IMR-90 (cell line): ENCODE measurements around the gene DCHS2. TPM values are rescaled to one million over a fixed set of nuclear protein-coding genes. Genes with fewer than 3 reads are reported as not detected.

Experiments
- ATAC-seq: fragments of 200-7000 bp; cut with Tn5 transposase; 2 replicates; pipeline ENCODE4 v1.9.1; 2020; ENCODE audit warnings: low read depth, mild to moderate bottlenecking, moderate library complexity
- BruUV-seq: library from RNA; stranded (reverse); fragments of 400-500 nt; replicated peaks from 2 replicates; lab custom pipeline; 2021; lab: Mats Ljungman, UMichigan
- CTCF ChIA-PET: fragments of 300-600 bp; formaldehyde crosslinking; extraction: SDS; loops from one replicate; lab custom pipeline; 2021; ENCODE audit warnings: antibody characterized with exemption; lab: Yijun Ruan, JAX
- POLR2A ChIA-PET: fragments of 300-600 bp; sonication (Branson Sonifier 250); formaldehyde crosslinking; loops from one replicate; lab custom pipeline; 2022; ENCODE audit warnings: antibody characterized with exemption; ENCODE audit not compliant: unreplicated experiment; lab: Charles Lee
- DNase-seq: peaks from one replicate; pipeline ENCODE4 v3.0.0; 2013
- H2AFZ ChIP-seq: replicated peaks from 2 replicates; pipeline ENCODE3; 2013; ENCODE audit warnings: low read length, mild to moderate bottlenecking; ENCODE audit not compliant: poor library complexity
- H2AK5ac ChIP-seq: 2 replicates; pipeline ENCODE4 v1.6.1; 2013; ENCODE audit warnings: low read depth, low read length, inconsistent platforms
- H2AK9ac ChIP-seq: replicated peaks from 2 replicates; pipeline ENCODE3; 2013; ENCODE audit warnings: mild to moderate bottlenecking, low read depth, low read length, moderate library complexity; ENCODE audit not compliant: poor library complexity
- H2BK120ac ChIP-seq: 2 replicates; pipeline ENCODE4 v1.6.1; 2013; ENCODE audit warnings: low read depth, low read length, inconsistent platforms
- H2BK15ac ChIP-seq: 3 replicates; pipeline ENCODE4 v1.6.1; 2013; ENCODE audit warnings: low read depth, low read length, inconsistent platforms
- H2BK20ac ChIP-seq: 2 replicates; pipeline ENCODE4 v1.6.1; 2013; ENCODE audit warnings: low read depth, mild to moderate bottlenecking, inconsistent platforms, low read length, moderate library complexity
- H2BK5ac ChIP-seq: 2 replicates; pipeline ENCODE4 v1.6.1; 2013; ENCODE audit warnings: mild to moderate bottlenecking, low read depth, low read length, inconsistent platforms; ENCODE audit not compliant: poor library complexity, severe bottlenecking
- H3K14ac ChIP-seq: replicated peaks from 2 replicates; pipeline ENCODE4 v1.6.1; 2013; ENCODE audit warnings: low read depth, low read length, inconsistent platforms
- H3K18ac ChIP-seq: 2 replicates; pipeline ENCODE4 v1.6.1; 2013; ENCODE audit warnings: low read depth, low read length, control low read depth
- H3K23ac ChIP-seq: 2 replicates; pipeline ENCODE4 v1.6.1; 2013; ENCODE audit warnings: low read depth, low read length, inconsistent platforms
- H3K27ac ChIP-seq: 2 replicates; pipeline ENCODE4 v1.5.1; 2013; ENCODE audit warnings: mild to moderate bottlenecking, control low read depth, low read length; ENCODE audit not compliant: insufficient read depth
- H3K27me3 ChIP-seq: 2 replicates; pipeline ENCODE4 v1.6.1; 2013; ENCODE audit warnings: low read length; ENCODE audit not compliant: control insufficient read depth, insufficient read depth
- H3K36me3 ChIP-seq: 2 replicates; pipeline ENCODE4 v1.6.1; 2013; ENCODE audit warnings: low read length, mixed read lengths; ENCODE audit not compliant: control insufficient read depth, insufficient read depth
- H3K4ac ChIP-seq: 2 replicates; pipeline ENCODE4 v1.6.1; 2013; ENCODE audit warnings: low read depth, low read length, inconsistent platforms
- H3K4me1 ChIP-seq: 2 replicates; pipeline ENCODE4 v1.6.1; 2013; ENCODE audit warnings: low read length, mixed read lengths; ENCODE audit not compliant: control insufficient read depth, insufficient read depth
- H3K4me2 ChIP-seq: 2 replicates; pipeline ENCODE4 v1.6.1; 2013; ENCODE audit warnings: low read depth, mild to moderate bottlenecking, control low read depth, low read length, moderate library complexity
- H3K4me3 ChIP-seq: 2 replicates; pipeline ENCODE4 v1.5.1; 2013; ENCODE audit warnings: low read depth, mild to moderate bottlenecking, control low read depth, low read length, moderate library complexity; ENCODE audit not compliant: insufficient read depth
- H3K56ac ChIP-seq: 2 replicates; pipeline ENCODE4 v1.6.1; 2013; ENCODE audit warnings: low read length, inconsistent platforms; ENCODE audit not compliant: insufficient read depth; ENCODE audit errors: extremely low read depth
- H3K79me1 ChIP-seq, 2 experiments: 2 replicates each; pipeline ENCODE4 v1.6.1; 2013; ENCODE audit warnings: low read length in 2 of 2, inconsistent platforms in 1 of 2, low read depth in 1 of 2
- H3K9ac ChIP-seq: 2 replicates; pipeline ENCODE4 v1.6.1; 2013; ENCODE audit warnings: low read depth, low read length, control low read depth
- H3K9me1 ChIP-seq: 2 replicates; pipeline ENCODE4 v1.6.1; 2013; ENCODE audit warnings: low read length, inconsistent platforms; ENCODE audit not compliant: insufficient read depth
- H3K9me3 ChIP-seq: 2 replicates; pipeline ENCODE4 v1.6.1; 2013; ENCODE audit warnings: low read length; ENCODE audit not compliant: control insufficient read depth, insufficient read depth
- H4K20me1 ChIP-seq: 2 replicates; pipeline ENCODE4 v1.6.1; 2013; ENCODE audit warnings: low read length, inconsistent platforms; ENCODE audit not compliant: insufficient read depth
- H4K5ac ChIP-seq: 2 replicates; pipeline ENCODE4 v1.6.1; 2013; ENCODE audit warnings: mild to moderate bottlenecking, low read depth, low read length, control low read depth
- H4K8ac ChIP-seq, 2 experiments: 2 replicates each; pipeline ENCODE4 v1.6.1; 2013; ENCODE audit warnings: low read depth in 2 of 2, low read length in 2 of 2, control low read depth in 1 of 2, inconsistent platforms in 1 of 2
- H4K91ac ChIP-seq: 2 replicates; pipeline ENCODE4 v1.6.1; 2013; ENCODE audit warnings: low read depth, low read length, inconsistent platforms; ENCODE audit not compliant: insufficient read depth
- CEBPB ChIP-seq: IDR thresholded peaks from 2 replicates; pipeline ENCODE4 v1.6.1; 2012; ENCODE audit warnings: low read depth, low read length, improper control_type of control experiment
- RFX5 ChIP-seq: IDR thresholded peaks from 2 replicates; pipeline ENCODE4 v1.8.0; 2012; ENCODE audit warnings: low read depth, mild to moderate bottlenecking, low read length, moderate library complexity
- WGBS, 2 experiments: methylation state at CpG; one replicate each; pipeline versions ENCODE4 v1.1.5 to v1.1.7; 2013; ENCODE audit warnings: missing lambda C conversion rate in 2 of 2; ENCODE audit not compliant: insufficient read length in 1 of 2; ENCODE audit errors: extremely low coverage in 2 of 2; 5-methylcytosine and 5-hydroxymethylcytosine counted together
- dilution Hi-C: fragments of 300-500 bp; cut with HindIII; formaldehyde crosslinking; loops from one replicate; pipeline ENCODE4 v1.14.3; 2018; ENCODE audit warnings: low sequenced_read_pairs; ENCODE audit not compliant: unreplicated experiment
- in situ Hi-C: fragments of 300-500 bp; cut with MboI; formaldehyde crosslinking; loops from 3 replicates; pipeline ENCODE4 v1.14.3; 2019; ENCODE audit warnings: low sequenced_read_pairs, inconsistent platforms, mixed read lengths
- intact Hi-C: fragments of 100-400 bp; cut with micrococcal nuclease; formaldehyde crosslinking; loops from 2 replicates; pipeline ENCODE4 v1.10.0; 2022
- polyA plus RNA-seq, 3 experiments: library from polyadenylated mRNA; depleted of rRNA; stranded (reverse); fragments of >200 nt; gene quantifications; 2 replicates each; pipeline ENCODE4 v1.2.3, GENCODE V29; 2012; ENCODE audit warnings: low replicate concordance in 1 of 3
- total RNA-seq: library from RNA; depleted of rRNA; stranded (reverse); fragments of >200 nt; gene quantifications from 2 replicates; pipeline ENCODE4 v1.2.3, GENCODE V29; 2012

DCHS2 gene
- total and polyA plus RNA-seq, 2 of the 4 experiments (the other 2 are of a cell fraction) = not detected

DNA sequence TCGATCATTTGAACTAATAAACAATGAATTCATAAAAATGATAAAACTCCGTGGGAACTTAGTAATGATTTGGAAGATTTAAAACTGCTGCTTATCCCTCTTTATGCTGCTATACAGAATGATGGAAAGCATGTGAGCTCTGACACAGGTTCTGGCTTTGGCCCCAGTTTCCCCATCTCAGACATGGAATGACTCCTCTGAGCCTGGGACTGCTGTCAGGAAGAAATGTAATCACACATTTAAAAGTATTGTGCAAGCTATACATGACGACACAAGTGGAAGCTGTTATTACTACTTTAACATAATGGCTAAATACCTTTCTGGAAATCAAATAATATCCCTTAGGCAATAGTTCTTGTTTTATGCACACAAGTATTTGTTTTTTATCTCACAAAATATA, 161.7 kb downstream of the DCHS2 start:
- Histone ChIP-seq H2BK120ac (no peak overlapping the region), H3K23ac (no peak overlapping the region), H2BK15ac (no peak overlapping the region), H3K4me3 (no peak overlapping the region), H3K18ac (no peak overlapping the region), H2AK5ac (no peak overlapping the region), H3K9ac (no peak overlapping the region), H3K27ac (no peak overlapping the region), H3K9me1 (no peaks in the 10 kb centered on the region), H4K5ac (no peak overlapping the region), H3K4me2 (no peak overlapping the region), H3K56ac (no peak overlapping the region), H3K9me3 (no peaks in the 10 kb centered on the region), H4K8ac (no peak overlapping the region), H3K79me1 (no peaks in the 10 kb centered on the region), H3K4me1 (no peaks in the 10 kb centered on the region), H2AK9ac (no peak overlapping the region), H3K27me3 (0 out of 2 replicates have a peak, but pooled peaks cover 2% of the 10 kb centered on the region), H2BK20ac (no peak overlapping the region), H3K4ac (no peak overlapping the region), H3K36me3 (no peaks in the 10 kb centered on the region), H2BK5ac (no peak overlapping the region), H2AFZ (no peak overlapping the region), H3K14ac (no peak overlapping the region), H4K91ac (no peak overlapping the region), H4K20me1 (no peaks in the 10 kb centered on the region)
- ChIA-PET CTCF (no interaction called here), POLR2A (no interaction called here)
- no CpG with 5 or more reads among the region's 3 CpGs for WGBS, 2 experiments
- ATAC-seq (no peak), DNase-seq (peak; percentile 24)
- in situ Hi-C loops (no loop called here), dilution Hi-C loops (no loop called here), intact Hi-C loops (loop anchor here (1.0 kb wide), 1 partner anchor 176 kb away; no protein-coding TSS in a partner anchor)
- no TSS peak for BruUV-seq
- TF ChIP-seq RFX5 = no peak
- TF ChIP-seq CEBPB = peak; percentile 63; the same call in 1 of the 2 replicates
